ENCODE data around the gene ENDOV.

The ENDOV gene

DNA sequence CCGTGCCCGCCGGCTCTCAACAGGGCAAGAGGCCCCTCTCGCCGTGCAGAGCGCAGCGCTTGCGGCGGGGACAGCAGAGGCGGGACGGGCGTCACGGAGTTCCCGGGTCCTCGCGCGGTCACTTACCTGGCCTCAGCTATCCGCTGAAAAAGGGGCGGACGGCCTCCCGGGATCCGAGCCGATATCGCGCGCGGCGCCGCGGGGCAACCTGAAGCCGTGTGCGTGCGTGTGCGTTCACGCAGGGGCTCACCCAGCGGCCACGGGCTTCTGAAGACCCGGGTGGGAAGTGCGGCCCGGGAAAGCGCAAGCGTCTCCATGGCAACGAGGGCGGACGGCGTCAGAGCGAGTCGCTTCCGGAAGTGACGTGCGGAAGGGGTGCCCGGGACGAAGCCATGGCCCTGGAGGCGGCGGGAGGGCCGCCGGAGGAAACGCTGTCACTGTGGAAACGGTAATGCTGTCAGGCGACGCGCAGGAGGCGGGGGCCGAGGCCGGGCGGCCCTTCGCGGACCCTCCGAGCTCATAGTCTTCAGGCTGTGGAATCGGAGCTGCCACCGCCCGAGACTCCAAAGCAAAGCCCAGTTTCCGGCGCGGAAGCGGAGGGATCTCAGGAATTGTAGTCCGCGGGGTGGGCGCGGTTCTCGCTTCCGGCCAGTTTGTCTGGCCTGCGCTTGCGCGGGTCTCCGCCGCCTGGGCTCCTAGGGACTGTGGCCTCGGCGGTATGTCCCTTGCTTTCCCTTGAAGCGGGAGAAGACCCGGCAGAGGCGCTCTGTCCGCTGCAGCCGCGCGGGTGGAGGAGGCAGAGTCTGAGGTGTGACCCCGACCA lies at the start of gene ENDOV:
ENDOV (plus strand) TSS at position 365 of the 823 bp plus-strand sequence; CDS start at position 393, 28 bp downstream.
- DNase-seq: peak; percentile 77 to 86 (median 82)

DNA sequence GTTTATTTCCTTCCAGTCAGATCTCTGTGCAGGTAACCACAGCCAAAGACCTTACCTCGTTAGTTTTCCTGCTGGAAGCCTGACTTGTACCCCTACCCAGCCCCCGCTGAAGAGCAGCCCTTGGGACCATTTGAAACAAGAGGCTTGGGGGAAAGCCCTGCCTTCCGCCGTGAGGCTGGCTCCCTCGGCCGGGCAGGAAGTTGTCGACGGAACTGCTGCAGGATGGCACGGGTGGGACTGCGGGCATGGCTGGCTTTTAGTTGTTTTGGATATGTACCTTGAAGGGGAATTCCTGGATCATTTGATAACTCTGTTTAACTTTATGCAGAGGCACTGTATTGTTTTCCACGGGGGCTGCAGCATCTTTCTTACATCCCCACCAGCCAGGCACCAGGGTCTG lies 49.0 kb upstream of the ENDOV start:
- DNase-seq: no peak

DNA sequence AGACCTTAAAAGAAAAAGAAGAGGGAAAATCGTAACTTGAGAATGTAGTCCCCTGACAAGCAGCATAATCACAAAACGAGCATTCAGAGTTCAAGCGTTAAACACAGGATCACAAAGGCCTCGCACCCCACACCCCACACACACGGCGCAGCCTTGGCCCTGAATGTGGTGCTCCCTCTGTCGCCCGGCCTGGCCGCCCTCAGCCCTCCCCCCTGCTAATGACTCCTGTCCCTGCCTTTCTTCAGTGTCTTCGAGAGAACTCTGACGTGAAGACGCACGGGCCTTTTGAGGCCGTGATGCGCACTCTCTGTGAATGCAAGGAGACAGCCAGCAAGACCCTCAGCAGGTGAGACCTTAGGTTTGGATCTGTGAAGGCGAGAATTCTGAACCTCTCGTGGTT lies 47.5 kb upstream of the ENDOV start:
- no peak for DNase-seq

DNA sequence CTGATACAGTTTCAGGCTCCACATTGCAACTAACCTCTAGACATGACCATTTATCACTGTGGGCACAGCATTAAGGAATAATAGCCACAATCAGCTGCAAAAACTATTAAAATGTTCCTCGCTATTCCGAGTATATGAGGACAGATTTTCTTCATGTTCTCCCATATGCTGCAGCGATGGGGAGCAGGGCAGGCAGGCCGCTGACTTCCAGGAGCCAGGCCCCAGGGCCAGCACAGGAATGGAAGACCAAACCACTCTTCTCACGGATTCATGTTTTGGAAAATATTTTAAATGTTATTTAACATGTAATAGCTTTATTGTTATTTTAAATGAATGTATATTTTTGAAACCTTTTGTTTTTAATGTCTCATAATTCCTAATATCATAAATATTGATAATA lies 43.8 kb upstream of the ENDOV start:
- no peak for DNase-seq

DNA sequence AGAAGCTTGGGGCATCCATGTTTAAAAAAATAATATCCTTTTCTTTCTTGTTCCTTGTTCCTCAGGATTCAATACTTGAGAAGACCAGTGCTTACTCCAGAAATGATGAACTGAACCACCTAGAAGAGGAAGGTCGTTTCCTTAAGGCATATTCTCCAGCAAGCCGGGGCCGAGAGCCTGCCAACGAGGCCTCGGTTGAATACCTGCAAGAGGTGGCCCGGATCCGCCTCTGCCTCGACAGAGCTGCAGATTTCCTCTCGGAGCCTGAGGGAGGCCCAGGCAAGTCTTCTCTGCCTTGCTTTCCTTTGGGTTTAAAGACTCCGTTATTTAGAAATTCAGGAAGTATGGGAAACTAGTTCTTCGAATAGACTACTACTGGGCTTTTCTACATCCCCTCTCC lies 42.5 kb upstream of the ENDOV start:
- DNase-seq: no peak

DNA sequence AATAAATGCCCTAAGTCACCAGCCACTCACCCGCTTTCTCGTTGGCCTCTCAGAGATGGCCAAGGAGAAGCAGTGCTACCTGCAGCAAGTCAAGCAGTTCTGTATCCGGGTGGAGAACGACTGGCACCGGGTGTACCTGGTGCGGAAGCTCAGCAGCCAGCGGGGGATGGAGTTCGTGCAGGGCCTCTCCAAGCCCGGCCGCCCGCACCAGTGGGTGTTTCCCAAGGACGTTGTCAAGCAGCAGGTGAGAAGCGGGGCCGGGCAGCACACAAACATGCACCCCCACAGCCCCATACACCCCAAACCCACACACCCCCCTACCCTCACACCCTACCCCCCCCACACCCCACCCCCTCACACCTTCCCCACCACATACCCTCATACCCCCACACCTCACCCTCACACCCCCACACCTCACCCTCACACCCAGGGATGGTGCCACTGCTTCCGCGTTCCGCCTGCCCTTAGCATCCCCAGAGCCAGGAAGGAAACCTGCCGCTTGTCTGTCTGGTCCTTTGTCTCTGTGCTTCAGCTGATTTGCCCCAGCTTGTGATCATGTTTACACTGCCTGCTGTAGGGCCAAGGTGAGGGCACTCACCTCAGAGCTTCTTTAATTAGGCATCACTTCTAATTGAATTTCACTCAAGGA lies 41.9 kb upstream of the ENDOV start:
- no peak for DNase-seq

DNA sequence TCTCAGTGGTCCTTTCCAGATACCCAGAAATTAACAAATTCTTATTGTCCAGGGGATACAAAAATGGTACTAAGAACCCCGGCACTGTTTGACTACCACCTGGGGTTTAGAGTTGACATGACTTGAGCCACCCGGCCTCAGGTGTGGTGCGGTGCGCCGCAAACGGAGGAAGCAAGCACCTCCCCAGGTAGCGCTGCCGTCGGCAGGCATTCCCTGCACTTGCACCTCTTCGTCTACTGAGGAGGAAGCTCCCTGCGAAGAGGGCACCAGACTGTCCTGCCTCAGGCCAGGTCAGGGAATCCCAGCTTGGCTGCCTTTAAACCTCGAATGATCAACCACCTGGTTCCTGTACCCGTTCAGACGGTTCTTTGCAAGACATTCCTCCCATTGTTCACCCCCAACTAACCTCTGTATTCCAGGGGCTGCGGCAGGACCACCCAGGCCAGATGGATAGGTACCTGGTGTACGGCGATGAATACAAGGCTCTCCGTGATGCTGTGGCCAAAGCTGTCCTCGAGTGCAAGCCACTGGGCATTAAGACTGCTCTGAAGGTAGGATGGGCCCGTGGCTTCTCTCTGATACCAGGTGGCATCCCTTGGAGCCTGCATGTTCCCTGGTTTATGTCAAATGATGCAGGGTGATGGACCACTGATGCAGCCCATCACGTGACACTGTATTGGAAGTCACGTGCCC lies 40.8 kb upstream of the ENDOV start:
- no peak for DNase-seq

DNA sequence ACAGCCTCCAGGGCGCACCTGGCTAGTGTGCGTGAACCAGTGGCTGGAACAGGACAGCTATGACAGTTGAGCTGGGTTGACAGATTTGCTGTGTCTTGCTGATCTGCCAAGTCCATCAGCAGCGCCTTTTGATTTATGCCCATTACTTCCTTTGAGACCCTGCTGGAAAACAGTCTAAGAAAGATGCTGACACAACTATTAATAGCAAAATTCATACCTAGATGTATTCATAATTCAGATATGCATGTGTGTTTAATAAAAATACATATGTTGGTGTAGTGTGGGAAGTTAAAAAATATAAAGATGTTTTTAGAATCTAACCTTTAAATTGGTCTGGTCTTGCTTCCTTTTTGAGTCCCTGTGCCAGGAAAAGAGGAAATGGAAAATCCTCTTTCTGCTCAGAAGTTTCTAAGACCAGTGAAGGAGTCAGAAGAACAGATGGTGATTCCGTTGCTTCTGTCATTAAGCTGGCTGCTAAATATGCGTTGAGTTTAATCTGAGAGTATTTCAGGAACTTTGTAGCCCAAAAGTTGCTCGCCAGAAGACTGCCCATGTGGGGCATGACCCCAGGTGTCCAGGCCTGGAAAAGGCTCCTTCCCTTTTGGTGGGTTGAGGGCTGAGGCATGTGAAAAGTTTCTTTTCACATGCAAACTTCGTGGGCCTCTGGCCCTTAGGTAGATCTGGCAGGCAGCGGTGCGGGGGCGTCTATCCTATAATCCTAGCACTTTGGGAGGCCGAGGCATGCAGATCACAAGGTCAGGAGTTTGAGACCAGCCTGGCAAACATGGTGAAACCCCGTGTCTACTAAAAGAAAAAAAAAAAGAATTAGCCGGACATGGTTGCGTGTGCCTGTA lies 40.0 kb upstream of the ENDOV start:
- no peak for DNase-seq

DNA sequence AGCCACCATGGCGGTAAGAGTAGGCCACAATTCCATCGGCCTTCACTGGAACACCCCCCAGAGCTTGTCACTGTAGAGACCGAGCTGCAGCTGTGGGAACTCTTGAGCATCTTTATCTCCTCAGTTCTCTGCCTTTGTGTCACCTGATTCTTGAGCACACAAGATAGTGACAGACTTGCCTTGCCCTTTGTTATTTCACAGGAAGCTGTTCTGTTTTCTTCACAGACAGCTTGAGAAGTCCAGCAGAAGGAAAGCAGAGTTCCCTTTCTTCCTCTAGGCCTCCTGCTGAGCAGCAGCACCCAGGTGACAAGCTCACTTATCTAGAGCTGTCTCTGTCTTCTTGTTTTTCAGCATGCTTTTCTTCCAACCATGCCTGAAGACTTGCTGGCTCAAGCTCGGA lies 38.4 kb upstream of the ENDOV start:
- no peak for DNase-seq

DNA sequence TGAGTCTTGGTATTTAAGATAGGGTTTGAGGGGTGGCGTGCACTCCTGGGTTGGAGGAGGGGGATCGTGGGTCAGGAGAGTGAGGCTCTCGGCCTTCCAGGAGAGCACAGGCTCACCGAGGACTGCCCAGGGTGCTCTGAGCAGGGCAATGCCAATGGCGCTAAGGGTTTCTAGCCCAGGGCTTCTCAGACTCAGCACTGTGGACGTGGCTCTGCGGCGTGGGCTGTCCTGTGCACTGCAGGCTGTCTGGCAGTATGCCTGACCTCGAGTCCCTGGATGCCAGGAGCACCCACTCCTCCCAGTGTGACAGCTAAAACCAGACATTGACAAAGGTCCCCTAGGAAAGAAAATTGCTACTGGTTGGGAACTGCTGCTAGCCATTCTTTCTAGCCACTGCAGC lies 37.2 kb upstream of the ENDOV start:
- DNase-seq: no peak

DNA sequence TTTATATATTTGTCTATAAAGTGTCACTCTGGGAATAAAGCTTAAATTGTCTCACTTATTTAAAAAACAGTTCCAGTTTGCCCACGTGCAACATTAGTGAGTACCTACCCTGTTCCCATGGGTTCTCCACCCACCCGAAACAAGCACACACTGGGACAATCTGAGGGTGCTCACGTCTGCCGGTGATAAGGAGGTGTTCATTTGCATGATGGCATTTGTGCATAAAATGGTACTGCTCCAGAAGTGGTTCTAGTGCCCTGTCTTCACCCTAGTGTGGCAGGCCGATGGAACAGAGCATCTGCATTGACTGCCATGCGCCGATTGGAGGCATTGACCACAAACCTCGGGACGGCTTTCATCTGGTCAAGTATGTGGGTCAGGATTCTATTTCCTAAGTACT lies 35.6 kb upstream of the ENDOV start:
- DNase-seq: no peak

DNA sequence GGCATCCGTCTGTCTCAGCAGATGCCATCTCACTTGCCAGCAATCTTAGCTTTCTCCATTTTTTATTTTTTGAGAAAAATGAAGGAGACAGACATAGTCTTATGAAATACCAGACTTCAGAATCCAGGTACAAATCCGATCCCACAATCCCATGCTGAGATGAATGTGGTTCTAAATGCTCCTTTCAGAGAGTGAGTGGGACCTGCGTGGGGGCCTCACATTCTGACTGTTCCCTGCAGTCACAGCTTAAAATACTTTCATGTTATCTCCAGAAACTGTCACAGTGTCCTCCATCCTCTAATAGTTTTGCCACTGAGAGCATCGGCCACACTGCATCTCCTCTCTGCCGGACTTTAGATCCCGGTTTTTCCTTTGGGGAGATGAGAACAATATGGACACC lies 34.9 kb upstream of the ENDOV start:
- DNase-seq: no peak

DNA sequence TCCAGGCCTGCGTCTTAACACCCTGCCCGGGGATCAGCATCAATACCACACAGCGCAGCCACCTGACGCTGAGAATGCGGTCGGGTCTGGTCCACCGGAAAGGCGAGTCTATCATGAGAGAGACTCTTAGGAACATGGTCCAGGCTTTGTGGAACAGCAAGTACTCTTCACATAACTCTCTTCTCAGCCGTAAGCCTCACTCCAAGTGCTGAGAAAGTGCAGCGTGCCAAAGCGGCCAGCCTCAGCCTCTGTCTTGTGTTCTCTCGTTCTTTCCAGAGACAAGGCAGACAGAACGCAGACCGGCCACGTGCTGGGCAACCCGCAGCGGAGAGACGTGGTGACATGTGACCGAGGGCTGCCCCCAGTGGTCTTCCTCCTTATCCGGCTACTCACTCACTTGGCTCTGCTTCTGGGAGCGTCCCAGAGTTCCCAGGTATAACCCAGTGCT lies 34.4 kb upstream of the ENDOV start:
- no peak for DNase-seq

DNA sequence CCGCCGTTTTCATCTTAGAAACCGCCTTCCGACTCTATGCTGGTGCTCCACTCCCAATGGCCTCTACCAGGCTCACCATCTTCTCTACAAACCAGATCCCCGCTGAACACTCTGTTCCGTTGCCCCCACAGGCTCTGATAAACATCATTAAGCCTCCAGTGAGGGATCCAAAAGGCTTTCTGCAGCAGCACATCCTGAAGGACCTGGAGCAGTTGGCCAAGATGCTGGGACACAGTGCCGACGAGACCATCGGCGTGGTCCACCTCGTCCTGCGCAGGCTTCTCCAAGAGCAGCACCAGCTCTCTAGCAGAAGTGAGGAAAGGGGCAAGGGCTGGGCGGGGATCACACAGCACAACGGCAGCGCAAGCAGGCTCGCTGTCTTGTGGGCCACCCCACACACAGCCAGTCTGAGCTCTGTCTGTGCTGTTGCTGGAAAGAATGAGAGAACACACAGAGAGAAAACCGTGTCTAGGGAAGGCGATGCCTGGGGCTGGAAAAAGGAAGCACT lies 33.5 kb upstream of the ENDOV start:
- no peak for DNase-seq

DNA sequence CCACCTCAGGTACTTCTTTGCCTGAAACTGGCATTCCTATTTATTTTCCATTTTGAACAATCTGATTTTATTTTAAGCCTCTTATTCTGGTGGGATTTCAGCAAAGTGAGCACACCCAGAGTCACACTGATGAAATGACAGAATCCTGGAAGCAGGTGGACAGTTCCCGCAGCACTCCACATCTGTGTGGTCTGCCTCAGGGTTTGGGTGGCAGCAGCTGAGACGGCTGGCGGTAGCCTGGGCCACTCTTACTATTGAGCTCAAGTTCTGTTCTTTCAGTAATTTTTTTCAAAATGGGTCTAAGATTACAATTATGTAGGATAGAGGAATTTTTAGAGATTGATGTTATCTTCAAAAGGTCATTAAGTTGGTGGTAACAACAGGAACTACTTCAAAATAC lies 32.5 kb upstream of the ENDOV start:
- no peak for DNase-seq

DNA sequence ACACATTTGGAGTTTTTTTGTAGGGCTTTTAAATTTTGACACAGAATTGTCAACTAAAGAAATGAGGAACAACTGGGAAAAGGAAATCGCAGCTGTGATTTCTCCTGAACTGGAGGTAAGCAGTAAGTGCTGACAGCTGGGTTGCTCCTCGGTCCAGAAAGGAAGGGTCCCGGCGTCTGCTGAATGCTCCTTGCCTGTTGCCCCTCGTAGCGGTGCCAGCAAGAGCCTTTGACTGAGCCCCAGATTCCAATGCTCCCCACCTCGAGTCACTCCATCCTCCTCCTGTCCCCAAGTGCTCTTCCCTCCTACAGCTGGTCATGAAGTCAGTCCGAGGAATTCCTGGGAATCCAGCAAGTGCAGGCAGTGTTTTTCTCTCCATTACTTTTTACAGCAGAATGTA lies 32.0 kb upstream of the ENDOV start:
- no peak for DNase-seq

DNA sequence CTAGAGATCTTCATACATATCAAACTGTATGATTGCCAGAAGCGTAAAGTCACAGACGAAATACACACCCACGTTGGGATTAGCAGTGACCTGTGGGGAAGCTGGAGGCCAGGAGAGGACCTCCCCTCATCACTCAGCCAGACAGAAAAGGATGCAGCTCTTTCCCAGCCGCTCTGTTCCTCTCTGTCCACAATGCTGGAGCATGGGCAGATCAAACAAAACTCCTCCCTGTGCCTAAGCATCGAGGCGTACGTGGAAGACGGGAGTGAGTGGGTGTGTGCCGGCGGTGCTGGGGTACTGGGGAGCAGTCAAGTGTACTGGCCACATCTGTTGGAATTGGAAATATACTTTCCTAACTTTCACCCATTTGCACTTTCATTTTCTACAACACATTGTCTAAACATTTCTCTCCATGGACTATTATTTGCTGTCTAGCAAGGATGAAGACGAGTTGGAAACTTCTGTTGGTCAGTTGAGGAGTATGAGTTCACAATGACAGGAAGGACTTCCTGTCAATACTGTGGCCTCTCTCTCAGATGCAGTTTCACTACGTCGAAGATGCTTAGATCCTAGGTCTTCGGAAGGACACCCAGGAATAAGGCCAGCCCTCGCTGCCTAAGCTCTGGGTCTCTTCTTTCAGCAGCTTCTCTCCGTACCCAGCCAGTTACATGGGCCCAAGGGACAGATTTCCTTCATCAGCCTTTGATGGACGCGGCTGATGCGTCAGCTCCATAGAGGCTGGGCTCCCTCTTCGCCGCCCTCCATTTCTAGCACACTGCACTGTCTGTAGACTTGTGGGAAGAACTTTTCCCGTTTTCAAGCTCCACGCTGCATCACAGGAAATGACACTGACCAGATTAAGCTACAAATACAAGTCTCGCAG lies 30.6 kb upstream of the ENDOV start:
- DNase-seq: no peak

DNA sequence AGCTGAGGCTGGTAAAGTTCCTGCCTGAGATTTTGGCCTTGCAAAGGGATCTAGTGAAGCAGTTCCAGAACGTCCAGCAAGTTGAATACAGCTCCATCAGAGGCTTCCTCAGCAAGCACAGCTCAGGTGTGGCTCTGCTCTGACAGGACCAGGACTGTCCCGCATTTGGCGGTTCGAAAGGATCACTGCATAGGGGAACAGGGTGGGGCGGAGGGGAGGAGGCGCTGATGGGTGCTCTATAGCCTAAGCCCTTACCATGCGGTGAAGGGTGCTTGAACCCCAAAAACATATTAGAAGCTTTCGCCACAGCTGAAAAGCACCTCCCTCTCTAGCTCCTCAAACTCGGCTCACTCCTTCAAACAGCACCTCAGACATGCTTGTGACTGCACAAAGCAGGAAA lies 29.9 kb upstream of the ENDOV start:
- no peak for DNase-seq

DNA sequence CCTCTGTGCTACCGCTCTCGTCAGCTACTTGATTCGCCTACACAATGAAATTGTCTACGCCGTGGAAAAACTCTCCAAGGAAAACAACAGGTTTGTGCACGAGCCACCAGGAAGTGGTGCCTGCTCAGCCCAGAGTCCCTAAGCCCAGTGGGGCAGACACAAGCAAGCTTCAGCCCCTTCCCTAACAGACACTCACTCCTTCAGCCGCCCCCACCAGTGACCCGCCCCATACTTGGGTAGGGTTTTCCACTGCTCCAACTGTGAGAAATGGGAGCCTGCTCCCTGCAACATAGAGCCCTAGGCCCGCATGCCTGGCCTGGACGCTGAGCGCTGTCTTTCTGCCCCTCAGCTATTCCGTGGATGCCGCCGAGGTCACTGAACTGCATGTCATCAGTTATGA lies 28.6 kb upstream of the ENDOV start:
- no peak for DNase-seq

DNA sequence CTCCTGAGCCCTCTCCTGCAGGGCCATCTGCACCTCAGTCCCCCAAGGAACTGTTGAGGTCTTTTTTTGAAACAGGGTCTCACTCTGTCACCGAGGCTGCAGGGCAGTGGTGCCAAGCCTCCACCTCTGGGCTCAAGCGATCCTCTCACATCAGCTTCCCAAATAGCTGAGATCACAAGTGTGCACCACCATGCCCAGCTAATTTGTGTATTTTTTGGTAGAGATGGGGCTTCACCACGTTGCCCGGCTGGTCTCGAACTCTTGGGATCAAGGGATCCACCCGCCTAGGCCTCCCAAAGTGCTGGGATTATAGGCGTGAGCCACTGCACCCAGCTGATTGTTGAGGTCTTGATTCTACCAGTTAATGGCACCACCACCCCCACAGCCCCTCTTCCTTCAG lies 27.9 kb upstream of the ENDOV start:
- no peak for DNase-seq

DNA sequence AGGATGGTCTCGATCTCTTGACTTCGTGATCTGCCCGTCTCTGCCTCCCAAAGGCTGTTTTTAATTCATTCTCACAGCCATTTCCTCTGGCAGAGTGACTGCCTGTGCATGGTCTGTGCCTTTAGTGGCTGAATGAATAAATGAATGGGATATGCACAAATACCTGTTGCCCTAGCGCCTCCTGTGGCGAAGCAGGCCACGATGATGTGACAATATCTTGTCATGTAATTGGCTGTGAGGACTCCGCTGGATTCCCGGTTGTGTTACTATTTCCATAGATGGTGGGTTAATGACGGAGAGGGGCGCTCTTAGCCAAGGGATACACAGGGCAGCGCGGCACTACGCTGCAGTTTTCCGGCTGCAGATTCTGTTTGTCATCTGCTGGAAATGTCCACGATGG lies 26.8 kb upstream of the ENDOV start:
- DNase-seq: no peak

DNA sequence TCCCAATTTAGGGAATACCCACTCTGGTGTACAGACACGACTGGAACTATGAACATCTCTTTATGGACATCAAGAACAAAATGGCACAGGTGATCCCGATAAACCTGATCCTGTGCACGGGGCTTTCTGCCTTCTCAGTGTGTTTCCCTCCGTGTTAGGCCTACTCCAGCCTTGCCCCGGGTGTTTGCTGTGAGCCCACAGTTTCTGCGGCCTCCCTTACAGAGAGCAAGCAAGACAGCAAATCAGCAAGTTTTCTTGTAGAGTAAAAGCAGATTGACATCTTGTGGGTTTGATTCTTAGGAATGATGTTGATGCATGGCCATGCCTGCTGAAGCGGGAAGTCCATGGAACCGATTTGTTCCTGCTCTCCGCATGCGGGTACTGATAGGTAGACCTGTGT lies 26.4 kb upstream of the ENDOV start:
- DNase-seq: no peak
